SK-N-SH (cell line): ENCODE results near the gene LTB4R2. TPM values are rescaled to one million over a fixed set of nuclear protein-coding genes. Genes with fewer than 3 reads are reported as not detected.
A peak's percentile ranks its signal among the peaks of the same experiment; 100 is the strongest.

Experiments used
- CTCF ChIA-PET: fragments of 300-600, 350-600 bp; formaldehyde crosslinking; extraction: SDS; loops from one replicate; lab custom pipeline; 2021; lab: Yijun Ruan, JAX
- POLR2A ChIA-PET: fragments of 350-600 bp; sonication (Branson Sonifier 250); formaldehyde crosslinking; extraction: SDS; loops from one replicate; lab custom pipeline; 2020; ENCODE audit warnings: antibody characterized with exemption, inconsistent platforms; lab: Yijun Ruan, JAX
- DNase-seq: peaks from one replicate; pipeline ENCODE4 v3.0.0; 2012
- H2AFZ ChIP-seq: fragments of 200-600 bp; sonication (generic); 2 replicates; pipeline ENCODE4 v1.8.1; 2016; ENCODE audit warnings: antibody characterized with exemption, mild to moderate bottlenecking, low read depth
- H3F3A ChIP-seq: fragments of 200-600 bp; sonication (generic); replicated peaks from 2 replicates; pipeline ENCODE3; 2016; ENCODE audit warnings: antibody characterized with exemption, mild to moderate bottlenecking; ENCODE audit not compliant: insufficient read depth
- H3K27ac ChIP-seq, 2 experiments: fragments of 200-500 bp in 1 of 2; fragments of 200-600 bp in 1 of 2; sonication (Bioruptor generic) in 1 of 2; sonication (generic), shearing (Covaris generic) in 1 of 2; 2 replicates each; pipeline versions ENCODE4 v1.5.1 to v1.6.1; 2014 to 2016; ENCODE audit warnings: low read depth in 2 of 2, inconsistent platforms in 1 of 2, low read length in 1 of 2, mild to moderate bottlenecking in 1 of 2, mixed read lengths in 1 of 2
- H3K27me3 ChIP-seq: fragments of 200-600 bp; sonication (generic), shearing (Covaris generic); 2 replicates; pipeline ENCODE4 v1.6.1; 2016; ENCODE audit warnings: mixed run types; ENCODE audit not compliant: insufficient read depth
- H3K36me3 ChIP-seq, 2 experiments: fragments of 200-500 bp in 1 of 2; fragments of 200-600 bp in 1 of 2; sonication (Bioruptor generic) in 1 of 2; sonication (generic) in 1 of 2; replicated peaks in 1 of 2; 2 replicates each; pipeline versions ENCODE3 to v1.5.1; 2014 to 2016; ENCODE audit warnings: low read length in 1 of 2, mild to moderate bottlenecking in 1 of 2; ENCODE audit not compliant: insufficient read depth in 2 of 2, control insufficient read depth in 1 of 2
- H3K4me1 ChIP-seq, 2 experiments: fragments of 200-500 bp in 1 of 2; fragments of 200-600 bp in 1 of 2; sonication (Bioruptor generic) in 1 of 2; sonication (generic), shearing (Covaris generic) in 1 of 2; 2 replicates each; pipeline versions ENCODE4 v1.5.1 to v1.6.1; 2014 to 2016; ENCODE audit warnings: low read depth in 1 of 2, low read length in 1 of 2, mixed run types in 1 of 2; ENCODE audit not compliant: insufficient read depth in 2 of 2, control insufficient read depth in 1 of 2
- H3K4me2 ChIP-seq: fragments of 200-600 bp; sonication (generic), shearing (Covaris generic); 2 replicates; pipeline ENCODE4 v1.6.1; 2017; ENCODE audit warnings: mixed run types
- H3K4me3 ChIP-seq, 2 experiments: fragments of 200-500 bp in 1 of 2; fragments of 200-600 bp in 1 of 2; sonication (Bioruptor generic) in 1 of 2; sonication (generic), shearing (Covaris generic) in 1 of 2; 2 replicates each; pipeline versions ENCODE4 v1.5.1 to v1.8.1; 2014 to 2016; ENCODE audit warnings: low read depth in 2 of 2, inconsistent platforms in 1 of 2, low read length in 1 of 2, mild to moderate bottlenecking in 1 of 2, mixed read lengths in 1 of 2, moderate library complexity in 1 of 2
- H3K79me2 ChIP-seq: fragments of 200-600 bp; sonication (generic); 2 replicates; pipeline ENCODE4 v1.8.1; 2017; ENCODE audit warnings: mild to moderate bottlenecking; ENCODE audit not compliant: insufficient read depth
- H3K9ac ChIP-seq: fragments of 200-600 bp; sonication (generic); 2 replicates; pipeline ENCODE4 v1.6.1; 2017; ENCODE audit warnings: mixed run types
- H3K9me2 ChIP-seq: fragments of 200-600 bp; sonication (generic); 2 replicates; pipeline ENCODE4 v1.6.1; 2017; ENCODE audit warnings: mixed run types
- H3K9me3 ChIP-seq: fragments of 200-600 bp; sonication (generic); 2 replicates; pipeline ENCODE4 v1.6.1; 2017; ENCODE audit warnings: mixed run types, mild to moderate bottlenecking, moderate library complexity
- H4K20me1 ChIP-seq: fragments of 200-600 bp; sonication (generic); 2 replicates; pipeline ENCODE4 v1.6.1; 2017; ENCODE audit warnings: mild to moderate bottlenecking, mixed run types; ENCODE audit not compliant: insufficient read depth
- CHD2 ChIP-seq: fragments of 150-350 bp; IDR thresholded peaks from 2 replicates; pipeline ENCODE4 v1.6.1; 2018; ENCODE audit warnings: low read length; ENCODE audit not compliant: partially characterized antibody
- EP300 ChIP-seq, 2 experiments: IDR thresholded peaks; 2 replicates each; pipeline versions ENCODE4 v1.4.0 to v1.6.1; 2012; ENCODE audit warnings: borderline replicate concordance in 1 of 2, low read depth in 1 of 2, low read length in 1 of 2
- EZH2phosphoT487 ChIP-seq: fragments of 200-600 bp; sonication (generic); IDR thresholded peaks from 2 replicates; pipeline ENCODE4 v1.6.1; 2017; ENCODE audit warnings: low read depth, mixed run types, mild to moderate bottlenecking, antibody characterized with exemption, moderate library complexity, borderline replicate concordance
- GABPA ChIP-seq: IDR thresholded peaks from 2 replicates; pipeline ENCODE4 v1.4.0; 2012; ENCODE audit warnings: low read depth, mild to moderate bottlenecking
- JUND ChIP-seq: IDR thresholded peaks from 2 replicates; pipeline ENCODE4 v1.4.0; 2012
- MXI1 ChIP-seq: IDR thresholded peaks from 2 replicates; pipeline ENCODE4 v1.6.1; 2012; ENCODE audit warnings: mild to moderate bottlenecking, low read depth, low read length, improper control_type of control experiment
- NRF1 ChIP-seq: IDR thresholded peaks from 2 replicates; pipeline ENCODE4 v1.6.1; 2012; ENCODE audit warnings: low read depth, mild to moderate bottlenecking, low read length
- POLR2AphosphoS5 ChIP-seq: IDR thresholded peaks from 2 replicates; pipeline ENCODE4 v1.6.1; 2012; ENCODE audit warnings: low read depth, low read length
- RXRA ChIP-seq: IDR thresholded peaks from 2 replicates; pipeline ENCODE4 v1.4.0; 2012; ENCODE audit warnings: low read depth, mild to moderate bottlenecking, borderline replicate concordance
- TAF1 ChIP-seq: IDR thresholded peaks from 2 replicates; pipeline ENCODE4 v1.6.1; 2012; ENCODE audit warnings: low read depth, mild to moderate bottlenecking, low read length, moderate library complexity, borderline replicate concordance
- TEAD4 ChIP-seq: IDR thresholded peaks from 2 replicates; pipeline ENCODE4 v1.4.0; 2012; ENCODE audit warnings: mild to moderate bottlenecking, borderline replicate concordance; ENCODE audit not compliant: insufficient read depth
- WGBS: methylation state at CpG from one replicate; pipeline ENCODE4 v1.1.6; 2017; ENCODE audit warnings: low lambda C conversion rate; 5-methylcytosine and 5-hydroxymethylcytosine counted together
- polyA plus RNA-seq, 3 experiments: library from polyadenylated mRNA; depleted of rRNA; stranded (reverse); fragments of >200 nt; gene quantifications; 2 replicates each; pipeline ENCODE4 v1.2.3, GENCODE V29; 2012
- TF ChIP-seq, protein P1 (sequence below): IDR thresholded peaks from 2 replicates; pipeline ENCODE4 v1.4.0; 2012; ENCODE audit warnings: low read depth, borderline replicate concordance
- TF ChIP-seq, protein P2 (sequence below): IDR thresholded peaks from 2 replicates; pipeline ENCODE4 v1.4.0; 2012; ENCODE audit warnings: low read depth, borderline replicate concordance
- TF ChIP-seq, protein P3 (sequence below): IDR thresholded peaks from 2 replicates; pipeline ENCODE4; 2012
- TF ChIP-seq, protein P4 (sequence below): fragments of 200-600 bp; sonication (generic); IDR thresholded peaks from 2 replicates; pipeline ENCODE4 v1.6.1; 2017; ENCODE audit warnings: antibody characterized with exemption, mild to moderate bottlenecking, moderate library complexity

LTB4R2 gene
- polyA plus RNA-seq, 1 of the 3 experiments (the other 2 are of a cell fraction), result 8.2 TPM

DNA sequence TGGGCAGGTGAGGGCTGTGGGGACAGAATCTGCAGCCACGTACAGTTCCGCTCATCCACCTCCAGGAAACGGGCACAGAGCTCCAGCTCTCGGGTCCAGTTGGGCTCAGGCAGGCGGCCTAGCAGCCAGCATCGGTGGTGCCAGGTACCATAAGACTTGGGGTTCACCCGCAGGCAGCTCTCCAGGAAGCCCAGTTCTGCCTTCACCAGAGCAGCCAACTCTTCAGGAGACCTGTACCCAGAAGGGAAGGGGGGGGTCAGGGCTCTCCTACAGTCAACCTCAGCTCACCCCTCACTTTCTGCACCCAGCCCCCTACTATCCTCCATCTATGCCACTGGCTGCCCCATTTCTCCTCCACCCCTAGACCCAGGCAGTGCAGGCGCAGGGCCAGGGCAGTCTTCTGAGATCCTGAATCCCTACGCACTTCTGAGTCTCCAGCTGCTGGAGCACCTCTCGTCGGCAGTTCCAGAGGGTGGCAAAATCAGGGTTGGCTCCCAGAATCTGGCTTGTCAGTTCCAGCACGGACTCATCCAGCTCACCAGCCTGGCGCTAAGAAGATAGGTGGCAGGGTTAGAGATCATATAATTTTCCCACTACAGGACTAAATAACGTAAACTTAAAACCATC is 39.9 kb upstream of the LTB4R2 start:
- Histone ChIP-seq H3K4me1 (peaks cover 6 to 10% of the 10 kb centered on the region in 2 experiments; a peak in 2 of 4 replicates), H3K27me3 (no peaks in the 10 kb centered on the region), H3K9me3 (no peaks in the 10 kb centered on the region), H3F3A (no peaks in the 10 kb centered on the region), H3K27ac (no peak overlapping the region), H4K20me1 (no peaks in the 10 kb centered on the region), H3K79me2 (no peaks in the 10 kb centered on the region; the same call in 1 of the 2 replicates), H2AFZ (no peak overlapping the region), H3K9ac (no peak overlapping the region), H3K4me2 (no peak overlapping the region), H3K9me2 (no peaks in the 10 kb centered on the region), H3K36me3 (peaks cover 0 to 31% of the 10 kb centered on the region in 2 experiments), H3K4me3 (no peak overlapping the region)
- ChIA-PET CTCF (interaction anchor here (0.9 to 4.9 kb wide), 9 partner anchors 10 to 162 kb away, joined by 3 to 37 read pairs (median 6); partner anchors contain the start of genes CIDEB and TINF2), POLR2A (interaction anchor here (1.1 to 1.7 kb wide), 3 partner anchors 8 to 156 kb away, joined by 5 to 23 read pairs (median 6); partner anchors contain the start of gene TINF2)
- no peak for DNase-seq
- TF ChIP-seq CHD2, result no peak
- TF ChIP-seq, protein P1, sequence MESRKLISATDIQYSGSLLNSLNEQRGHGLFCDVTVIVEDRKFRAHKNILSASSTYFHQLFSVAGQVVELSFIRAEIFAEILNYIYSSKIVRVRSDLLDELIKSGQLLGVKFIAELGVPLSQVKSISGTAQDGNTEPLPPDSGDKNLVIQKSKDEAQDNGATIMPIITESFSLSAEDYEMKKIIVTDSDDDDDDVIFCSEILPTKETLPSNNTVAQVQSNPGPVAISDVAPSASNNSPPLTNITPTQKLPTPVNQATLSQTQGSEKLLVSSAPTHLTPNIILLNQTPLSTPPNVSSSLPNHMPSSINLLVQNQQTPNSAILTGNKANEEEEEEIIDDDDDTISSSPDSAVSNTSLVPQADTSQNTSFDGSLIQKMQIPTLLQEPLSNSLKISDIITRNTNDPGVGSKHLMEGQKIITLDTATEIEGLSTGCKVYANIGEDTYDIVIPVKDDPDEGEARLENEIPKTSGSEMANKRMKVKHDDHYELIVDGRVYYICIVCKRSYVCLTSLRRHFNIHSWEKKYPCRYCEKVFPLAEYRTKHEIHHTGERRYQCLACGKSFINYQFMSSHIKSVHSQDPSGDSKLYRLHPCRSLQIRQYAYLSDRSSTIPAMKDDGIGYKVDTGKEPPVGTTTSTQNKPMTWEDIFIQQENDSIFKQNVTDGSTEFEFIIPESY, result no peak
- no peak for TF ChIP-seq TAF1
- no peak for TF ChIP-seq MXI1
- WGBS, result 97% methylated on average over 7 of the region's 14 CpGs

DNA sequence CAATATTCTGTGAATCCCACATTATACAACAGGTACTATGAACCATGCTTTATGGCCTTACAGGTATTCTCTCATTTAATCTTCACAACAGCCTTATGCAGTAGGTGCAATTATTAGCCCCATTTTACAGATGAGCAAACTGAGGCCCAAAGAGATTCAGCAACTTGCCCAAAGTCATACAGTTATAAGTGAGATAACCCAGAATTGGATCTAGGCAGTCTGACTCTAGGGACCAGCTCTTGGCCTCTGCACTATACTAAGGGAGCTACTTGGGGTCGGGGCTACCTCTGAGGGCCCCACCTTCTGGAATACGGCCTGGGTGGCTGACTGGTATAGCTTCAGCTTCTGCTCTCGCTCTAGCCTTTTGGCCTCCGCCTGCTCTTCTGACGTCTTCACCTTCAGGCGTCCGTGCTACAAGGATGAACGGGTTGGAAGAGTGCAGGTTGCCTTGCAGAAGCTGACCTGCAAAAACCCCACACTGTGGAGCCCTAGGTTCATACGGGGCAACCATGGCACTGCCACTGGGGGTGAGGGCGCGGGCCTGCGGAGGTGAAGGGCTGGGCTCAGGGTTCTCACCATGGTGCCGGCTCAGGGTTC is 39.3 kb upstream of the LTB4R2 start:
- H3K36me3 ChIP-seq, result peaks cover 0 to 28% of the 10 kb centered on the region in 2 experiments
- H3K4me2 ChIP-seq, result peak overlapping the region; percentile 88
- no peak for DNase-seq
- H3K27ac ChIP-seq, result peak overlapping the region; percentile 87 to 95
- H3K27me3 ChIP-seq, result no peaks in the 10 kb centered on the region
- no peaks in the 10 kb centered on the region for H3K9me3 ChIP-seq
- no peaks in the 10 kb centered on the region; the same call in 1 of the 2 replicates for H3K79me2 ChIP-seq
- ChIA-PET POLR2A (interaction anchor here (0.7 to 1.7 kb wide), 11 partner anchors 9 to 157 kb away, joined by 3 to 23 read pairs (median 5); partner anchors contain the start of genes DHRS1, MDP1, NOP9 and TINF2), CTCF (interaction anchor here (0.9 to 4.9 kb wide), 14 partner anchors 9 to 63 kb away, joined by 3 to 37 read pairs (median 4); partner anchors contain the start of genes CIDEB and TINF2)
- no peak for TF ChIP-seq GABPA
- no peak for TF ChIP-seq MXI1
- TF ChIP-seq, protein P2, sequence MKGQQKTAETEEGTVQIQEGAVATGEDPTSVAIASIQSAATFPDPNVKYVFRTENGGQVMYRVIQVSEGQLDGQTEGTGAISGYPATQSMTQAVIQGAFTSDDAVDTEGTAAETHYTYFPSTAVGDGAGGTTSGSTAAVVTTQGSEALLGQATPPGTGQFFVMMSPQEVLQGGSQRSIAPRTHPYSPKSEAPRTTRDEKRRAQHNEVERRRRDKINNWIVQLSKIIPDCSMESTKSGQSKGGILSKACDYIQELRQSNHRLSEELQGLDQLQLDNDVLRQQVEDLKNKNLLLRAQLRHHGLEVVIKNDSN, result no peak
- TF ChIP-seq JUND, result no peak
- no peak for TF ChIP-seq EZH2phosphoT487
- TF ChIP-seq CHD2, result no peak
- TF ChIP-seq EP300 (IDR thresholded peaks at IDR 0.05; ENCODE audit: borderline replicate concordance in 1 of 2, low read depth in 1 of 2, low read length in 1 of 2), result no peak
- no peak for TF ChIP-seq NRF1
- TF ChIP-seq, protein P3, sequence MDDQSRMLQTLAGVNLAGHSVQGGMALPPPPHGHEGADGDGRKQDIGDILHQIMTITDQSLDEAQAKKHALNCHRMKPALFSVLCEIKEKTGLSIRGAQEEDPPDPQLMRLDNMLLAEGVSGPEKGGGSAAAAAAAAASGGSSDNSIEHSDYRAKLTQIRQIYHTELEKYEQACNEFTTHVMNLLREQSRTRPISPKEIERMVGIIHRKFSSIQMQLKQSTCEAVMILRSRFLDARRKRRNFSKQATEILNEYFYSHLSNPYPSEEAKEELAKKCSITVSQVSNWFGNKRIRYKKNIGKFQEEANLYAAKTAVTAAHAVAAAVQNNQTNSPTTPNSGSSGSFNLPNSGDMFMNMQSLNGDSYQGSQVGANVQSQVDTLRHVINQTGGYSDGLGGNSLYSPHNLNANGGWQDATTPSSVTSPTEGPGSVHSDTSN, result no peak
- no peak for TF ChIP-seq POLR2AphosphoS5
- no peak for TF ChIP-seq TEAD4
- TF ChIP-seq RXRA, result no peak
- TF ChIP-seq, protein P4, sequence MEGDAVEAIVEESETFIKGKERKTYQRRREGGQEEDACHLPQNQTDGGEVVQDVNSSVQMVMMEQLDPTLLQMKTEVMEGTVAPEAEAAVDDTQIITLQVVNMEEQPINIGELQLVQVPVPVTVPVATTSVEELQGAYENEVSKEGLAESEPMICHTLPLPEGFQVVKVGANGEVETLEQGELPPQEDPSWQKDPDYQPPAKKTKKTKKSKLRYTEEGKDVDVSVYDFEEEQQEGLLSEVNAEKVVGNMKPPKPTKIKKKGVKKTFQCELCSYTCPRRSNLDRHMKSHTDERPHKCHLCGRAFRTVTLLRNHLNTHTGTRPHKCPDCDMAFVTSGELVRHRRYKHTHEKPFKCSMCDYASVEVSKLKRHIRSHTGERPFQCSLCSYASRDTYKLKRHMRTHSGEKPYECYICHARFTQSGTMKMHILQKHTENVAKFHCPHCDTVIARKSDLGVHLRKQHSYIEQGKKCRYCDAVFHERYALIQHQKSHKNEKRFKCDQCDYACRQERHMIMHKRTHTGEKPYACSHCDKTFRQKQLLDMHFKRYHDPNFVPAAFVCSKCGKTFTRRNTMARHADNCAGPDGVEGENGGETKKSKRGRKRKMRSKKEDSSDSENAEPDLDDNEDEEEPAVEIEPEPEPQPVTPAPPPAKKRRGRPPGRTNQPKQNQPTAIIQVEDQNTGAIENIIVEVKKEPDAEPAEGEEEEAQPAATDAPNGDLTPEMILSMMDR, result no peak
- H3F3A ChIP-seq, result no peaks in the 10 kb centered on the region
- peaks cover 6 to 10% of the 10 kb centered on the region in 2 experiments; a peak in 2 of 4 replicates for H3K4me1 ChIP-seq
- H2AFZ ChIP-seq, result peak overlapping the region; percentile 96; the same call in 1 of the 2 replicates
- H3K4me3 ChIP-seq, result peak overlapping the region; percentile 82 to 83
- peak overlapping the region; percentile 97 for H3K9ac ChIP-seq
- H4K20me1 ChIP-seq, result no peaks in the 10 kb centered on the region
- 20% methylated on average over 11 of the region's 13 CpGs for WGBS
- H3K9me2 ChIP-seq, result no peaks in the 10 kb centered on the region
